Right forelimb (tissue), 1 donor: ENCODE measurements around the gene PRELP.

ENCODE experiments used
- DNase-seq: peaks from one replicate; pipeline ENCODE4 v3.0.0-alpha.2; 2018

The PRELP gene

DNA sequence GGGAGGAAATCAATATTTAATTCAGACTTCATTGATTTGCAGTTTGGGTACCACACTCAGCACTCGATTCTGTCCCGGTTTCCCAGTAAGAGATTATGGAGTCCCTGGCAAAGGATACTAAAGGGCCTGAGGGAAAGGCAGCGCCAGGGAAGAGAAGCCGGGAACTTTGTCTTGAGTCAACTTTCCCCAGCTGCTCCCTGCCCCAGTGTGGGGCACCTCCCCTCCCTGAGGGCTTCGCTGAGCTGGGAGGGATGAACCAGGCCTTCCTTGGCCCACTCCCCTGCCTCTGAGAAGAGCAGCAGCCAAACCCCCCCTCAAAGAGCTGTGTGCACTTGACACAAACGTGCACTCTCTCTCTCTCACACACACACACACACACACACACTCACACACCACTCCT lies 51.0 kb downstream of the PRELP start:
- no peak for DNase-seq

DNA sequence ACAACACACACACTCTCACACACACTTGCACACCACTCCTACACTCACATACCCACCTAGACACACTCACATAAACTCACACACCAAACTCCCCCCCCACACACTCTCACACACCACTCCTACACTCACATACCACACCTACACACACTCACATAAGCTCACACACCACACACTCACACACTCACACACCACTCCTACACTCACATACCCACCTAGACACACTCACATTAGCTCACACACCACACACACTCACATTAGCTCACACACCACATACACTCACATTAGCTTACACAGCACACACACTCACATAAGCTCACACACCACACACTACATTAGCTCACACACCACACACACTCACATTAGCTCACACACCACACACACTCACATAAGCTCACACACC lies 51.4 kb downstream of the PRELP start:
- no peak for DNase-seq

DNA sequence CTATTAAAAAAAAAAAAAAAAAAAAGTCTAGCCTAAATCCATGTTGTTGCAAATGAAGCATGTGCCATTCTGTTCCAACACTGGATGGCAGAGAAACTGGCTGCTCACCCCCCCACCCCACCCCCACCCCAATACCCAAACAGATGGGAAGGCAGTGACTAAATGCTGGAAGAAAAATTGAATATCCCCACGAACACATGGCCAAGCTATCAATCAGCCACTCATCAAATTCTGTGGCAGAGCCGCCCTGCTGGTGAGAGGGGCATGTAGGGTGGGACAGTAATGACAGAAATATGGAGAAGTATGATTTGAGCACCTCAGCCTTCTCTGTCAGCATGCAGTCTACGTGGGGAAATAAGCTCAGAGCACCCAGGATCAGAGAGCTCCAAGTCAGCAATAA lies 52.5 kb downstream of the PRELP start:
- DNase-seq = no peak

DNA sequence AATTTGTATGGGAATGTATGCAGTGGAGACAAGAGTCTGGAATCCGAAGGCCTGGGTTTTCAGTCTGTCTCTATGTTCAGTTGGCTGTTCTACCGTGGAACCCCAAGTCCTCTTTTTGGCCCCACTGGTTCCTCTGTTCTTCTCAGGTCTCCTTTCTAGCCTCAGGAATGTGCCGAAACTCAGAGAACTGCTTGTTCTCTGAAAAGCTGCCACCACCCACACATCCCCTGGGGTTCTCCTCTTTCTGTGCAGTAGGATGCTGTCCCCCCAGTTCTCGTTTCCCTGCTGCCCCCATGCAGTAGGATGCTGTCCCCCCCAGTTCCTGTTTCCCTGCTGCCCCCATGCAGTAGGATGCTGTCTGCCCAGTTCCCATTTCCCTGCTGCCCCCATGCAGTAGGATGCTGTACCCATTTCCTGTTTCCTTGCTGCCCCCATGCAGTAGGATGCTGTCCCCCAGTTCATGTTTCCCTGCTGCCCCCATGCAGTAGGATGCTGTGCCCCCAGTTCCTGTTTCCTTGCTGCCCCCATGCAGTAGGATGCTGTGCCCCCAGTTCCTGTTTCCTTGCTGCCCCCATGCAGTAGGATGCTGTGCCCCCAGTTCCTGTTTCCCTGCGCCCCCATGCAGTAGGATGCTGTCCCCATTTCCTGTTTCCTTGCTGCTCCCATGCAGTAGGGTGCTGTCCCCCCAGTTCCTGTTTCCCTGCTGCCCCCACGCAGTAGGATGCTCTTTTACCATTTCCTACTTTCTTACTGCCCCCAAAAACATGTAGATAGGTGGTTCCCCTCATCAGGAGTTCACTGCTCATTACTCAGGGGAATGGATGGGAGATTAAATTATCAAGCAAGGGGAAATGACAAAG lies 53.6 kb downstream of the PRELP start:
- no peak for DNase-seq

DNA sequence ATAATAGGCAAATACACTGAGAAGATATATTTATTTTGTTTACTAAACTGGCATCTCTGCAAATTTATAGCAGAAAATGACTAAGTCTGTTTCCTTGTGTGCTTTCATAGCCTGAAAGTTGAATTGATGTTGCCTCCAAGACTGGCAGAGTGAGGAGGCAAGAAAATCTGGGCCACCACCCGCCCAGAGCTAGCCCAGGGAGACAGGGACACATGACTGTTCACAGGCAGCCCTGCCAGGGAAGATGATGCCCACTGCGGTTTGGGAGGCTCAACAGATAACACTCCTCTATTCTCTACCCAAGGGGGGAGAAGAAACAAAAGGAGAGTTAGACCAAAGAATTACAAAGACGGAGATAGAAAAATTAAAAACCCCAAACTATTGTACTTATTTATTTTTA lies 55.5 kb downstream of the PRELP start:
- no peak for DNase-seq

DNA sequence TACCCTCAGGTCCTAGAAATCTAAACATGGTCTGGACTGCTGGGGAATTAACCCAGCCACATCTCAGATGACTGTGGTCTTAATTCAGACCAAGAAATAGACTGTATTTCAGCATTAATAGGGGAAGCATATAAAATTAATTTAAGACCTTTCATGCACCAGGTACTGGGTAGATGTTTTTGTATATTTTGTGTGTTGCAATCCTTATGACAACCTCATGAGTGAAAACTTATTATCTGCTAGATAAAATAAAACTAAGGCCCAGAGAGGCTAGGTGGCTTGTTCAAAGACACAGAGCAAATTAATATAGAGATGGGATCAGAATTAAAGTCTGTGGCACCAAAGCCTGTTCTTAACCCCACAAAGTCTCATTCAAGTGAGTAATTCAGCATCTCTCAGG lies 58.4 kb downstream of the PRELP start:
- no peak for DNase-seq

DNA sequence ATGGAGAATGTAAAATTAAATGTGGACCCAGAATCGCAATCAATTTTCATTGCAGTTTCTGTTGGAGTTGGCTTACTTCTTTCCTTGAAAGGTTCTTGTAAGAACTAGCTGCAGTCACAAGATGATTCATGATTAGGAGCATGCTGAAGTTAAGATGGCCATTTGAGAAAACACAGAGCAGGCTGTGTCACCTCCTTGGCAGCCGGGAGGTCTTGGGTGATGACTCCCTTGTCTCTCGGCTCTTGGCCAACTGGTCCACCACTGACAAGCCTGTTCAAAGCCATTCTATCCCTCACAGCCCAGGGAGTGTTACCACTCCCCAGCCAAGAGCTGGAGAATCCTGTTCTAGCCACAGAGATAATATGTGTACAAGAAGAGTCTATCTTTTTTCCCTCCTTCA lies 58.9 kb downstream of the PRELP start:
- no peak for DNase-seq

DNA sequence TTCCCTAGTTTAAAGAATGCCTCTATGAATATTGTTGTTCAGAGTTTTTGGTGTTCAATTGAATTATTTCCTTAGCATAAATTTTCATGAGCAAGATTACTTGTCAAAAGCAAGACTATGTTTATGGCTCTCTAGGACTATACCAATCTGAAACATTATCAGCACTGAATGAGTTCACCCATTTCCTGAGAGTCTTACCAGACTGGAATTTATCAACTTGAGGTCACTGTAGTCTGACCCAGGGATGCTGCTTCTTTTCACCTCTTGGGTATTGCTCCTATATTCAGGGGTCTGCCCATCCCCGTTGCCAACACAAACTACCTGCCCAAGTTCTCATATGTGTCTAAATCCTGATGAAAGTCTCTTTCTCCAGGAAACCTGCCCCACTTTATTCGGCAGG lies 61.0 kb downstream of the PRELP start:
- no peak for DNase-seq

DNA sequence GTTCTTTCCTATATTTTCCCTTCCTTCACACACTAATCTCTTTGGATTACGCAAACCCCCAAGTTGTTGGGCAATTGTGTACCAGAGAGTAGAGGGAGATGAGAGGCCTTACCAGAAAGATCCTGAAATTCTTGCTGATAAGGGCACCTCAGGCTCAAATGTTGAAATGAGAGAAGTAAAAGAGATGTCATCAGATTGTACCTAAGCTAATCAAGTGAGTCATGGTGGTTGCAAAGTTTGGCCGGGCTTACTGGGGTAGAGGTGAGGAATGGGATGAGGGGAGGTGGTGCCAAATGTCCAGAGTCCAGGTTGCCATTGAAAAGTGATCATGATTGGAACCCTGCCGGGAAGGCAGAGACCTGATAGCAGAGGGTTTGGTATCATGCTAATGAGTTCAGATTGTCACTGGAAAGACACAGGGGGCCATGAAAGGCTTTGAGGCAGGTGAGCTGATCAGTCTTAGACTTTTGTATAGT lies 61.4 kb downstream of the PRELP start:
- no peak for DNase-seq

DNA sequence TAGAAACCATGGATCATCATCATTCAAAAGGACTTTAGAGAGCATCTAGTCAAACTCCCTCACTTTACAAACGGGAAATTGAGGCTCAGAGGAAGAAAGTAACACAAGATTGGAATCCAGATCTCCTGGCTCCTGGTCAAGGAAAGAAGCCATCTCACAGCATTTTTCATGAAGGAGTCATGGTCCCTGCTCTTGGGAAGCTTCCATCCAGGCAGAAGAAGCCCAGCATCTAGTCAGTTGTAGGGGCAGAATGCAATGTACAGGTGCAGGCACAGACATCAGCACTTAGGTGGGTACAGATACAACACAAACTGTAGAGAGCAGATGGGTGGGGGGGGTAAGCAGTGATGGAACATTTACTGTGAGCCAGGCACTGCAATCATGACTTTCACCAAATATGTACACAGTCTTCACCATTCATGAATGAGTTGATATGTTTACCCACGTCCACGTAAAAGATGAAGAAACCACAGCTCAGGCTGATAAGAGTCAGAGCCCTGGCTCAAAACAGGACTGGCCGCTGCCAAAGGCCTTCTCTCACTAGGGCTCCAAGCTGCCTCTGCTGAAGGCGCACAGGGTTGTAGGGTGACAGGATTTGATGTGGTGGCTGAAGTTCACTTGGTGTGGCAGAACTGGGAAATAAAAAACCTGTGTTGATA lies 62.3 kb downstream of the PRELP start:
- no peak for DNase-seq

DNA sequence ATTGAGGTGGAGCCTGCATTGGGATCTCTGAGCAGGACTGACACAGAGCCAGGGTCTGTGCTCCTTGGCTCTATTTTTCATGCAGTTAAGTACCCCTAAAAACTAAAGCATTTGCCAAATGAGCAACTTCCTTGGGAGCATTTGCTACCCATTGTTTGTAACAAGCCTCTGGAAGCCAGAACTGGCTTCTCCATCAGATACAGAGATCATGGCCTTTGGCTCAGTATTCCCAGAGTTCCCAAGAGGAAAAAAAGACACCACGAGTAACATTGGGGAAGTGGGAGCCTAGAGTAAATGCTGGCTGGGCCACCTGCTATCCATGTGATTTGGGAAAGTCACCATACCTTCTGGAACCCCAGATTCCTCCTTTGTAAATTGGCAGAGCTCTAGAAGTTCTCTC lies 63.1 kb downstream of the PRELP start:
- no peak for DNase-seq

DNA sequence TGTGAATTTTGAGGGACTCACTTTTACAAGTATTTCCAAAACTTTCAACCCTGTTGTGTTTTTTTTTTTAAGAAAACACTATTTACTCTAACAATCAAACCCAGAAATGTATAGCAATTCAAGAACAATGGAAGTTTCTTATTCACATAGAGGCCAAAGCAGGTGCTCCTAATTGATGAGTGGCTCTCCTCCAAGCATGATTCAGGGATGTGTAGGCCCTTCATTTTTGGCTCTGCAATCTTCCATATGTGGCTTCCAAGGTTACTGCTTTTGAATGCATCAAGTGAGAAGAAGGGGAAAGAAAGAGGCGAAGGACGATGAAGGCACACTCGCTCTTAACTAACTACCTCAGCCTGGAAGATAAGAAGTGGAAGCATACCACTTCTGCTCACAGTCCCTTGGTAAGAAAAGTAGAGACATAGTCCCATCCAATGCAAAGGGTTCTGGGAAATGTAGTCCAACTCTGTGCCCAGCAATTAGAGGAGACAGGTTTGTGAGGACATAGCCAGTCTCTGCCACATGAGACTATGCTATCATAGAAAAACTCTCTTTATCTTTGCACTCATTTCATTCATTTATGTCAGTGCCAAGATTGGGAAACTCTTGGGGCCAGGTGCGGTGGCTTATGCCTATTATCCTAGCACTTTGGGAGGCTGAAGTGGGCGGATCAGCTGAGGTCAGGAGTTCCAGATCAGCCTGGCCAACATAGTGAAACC lies 64.4 kb downstream of the PRELP start:
- DNase-seq = no peak
